HAP-1 (cell line): ENCODE results near the gene ZSWIM7.

Source experiments
- DNase-seq, 2 experiments: peaks; one replicate each; pipeline ENCODE4 v3.0.0-alpha.2; 2016 to 2020; ENCODE audit warnings: low spot score in 2 of 2
- H3K27me3 ChIP-seq: fragments of 250-450 bp; sonication (Bioruptor Pico); 2 replicates; pipeline ENCODE4 v1.5.1; 2020; ENCODE audit warnings: low read depth, mild to moderate bottlenecking, moderate library complexity
- H3K36me3 ChIP-seq: fragments of 250-450 bp; sonication (Bioruptor Pico); replicated peaks from 2 replicates; pipeline ENCODE4 v1.5.1; 2020; ENCODE audit warnings: mild to moderate bottlenecking
- H3K4me1 ChIP-seq: fragments of 250-450 bp; sonication (Bioruptor Pico); 2 replicates; pipeline ENCODE4 v1.5.1; 2020; ENCODE audit warnings: mild to moderate bottlenecking
- H3K4me3 ChIP-seq: fragments of 250-450 bp; sonication (Bioruptor Pico); 2 replicates; pipeline ENCODE4 v1.5.1; 2020; ENCODE audit warnings: mild to moderate bottlenecking, moderate library complexity
- H3K9me3 ChIP-seq: fragments of 250-450 bp; sonication (Bioruptor Pico); 2 replicates; pipeline ENCODE4 v1.5.1; 2020; ENCODE audit warnings: mild to moderate bottlenecking, moderate library complexity
- in situ Hi-C: fragments of 300-500 bp; cut with MboI; formaldehyde crosslinking; loops from 3 replicates; pipeline ENCODE4 v1.14.3; 2020; ENCODE audit warnings: low sequenced_read_pairs, inconsistent platforms, mixed read lengths

ZSWIM7 gene

GRCh38 chr17:15978606-15979005, 20.9 kb downstream of the ZSWIM7 start:
- DNase-seq = no peak
- no peak overlapping the region for H3K4me3 ChIP-seq
- in situ Hi-C loops = loop anchor here (25.0 kb wide), 1 partner anchor 141 kb away; no protein-coding TSS in a partner anchor
- H3K4me1 ChIP-seq = peaks cover 15% of the 10 kb centered on the region
- no peaks in the 10 kb centered on the region for H3K9me3 ChIP-seq
- H3K36me3 ChIP-seq = peaks cover 16% of the 10 kb centered on the region
- no peaks in the 10 kb centered on the region for H3K27me3 ChIP-seq

DNA sequence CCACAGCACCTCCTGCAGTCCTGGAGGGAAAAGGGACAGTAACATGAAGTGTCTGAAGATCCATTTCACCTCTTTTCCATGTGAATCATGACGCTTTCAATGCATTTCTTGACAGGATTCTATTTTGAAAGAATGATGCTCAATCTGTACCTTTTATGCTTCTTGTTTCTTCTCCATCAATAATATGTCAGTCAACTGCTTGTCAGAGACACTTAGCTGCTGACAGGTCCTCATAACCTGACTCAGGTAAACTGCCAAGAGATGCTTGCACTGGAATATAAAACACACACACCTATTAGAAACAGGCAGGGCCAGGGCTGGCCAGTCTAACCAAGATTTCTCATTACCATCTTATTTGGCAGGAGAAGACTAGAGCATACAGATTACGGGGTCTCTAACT, 21.6 kb downstream of the ZSWIM7 start:
- H3K4me1 ChIP-seq = peaks cover 15% of the 10 kb centered on the region
- in situ Hi-C loops = loop anchor here (25.0 kb wide), 1 partner anchor 141 kb away; no protein-coding TSS in a partner anchor
- no peak for DNase-seq
- H3K36me3 ChIP-seq = peaks cover 13% of the 10 kb centered on the region
- H3K27me3 ChIP-seq = no peaks in the 10 kb centered on the region
- H3K9me3 ChIP-seq = no peaks in the 10 kb centered on the region
- no peak overlapping the region for H3K4me3 ChIP-seq

- peaks cover 7% of the 10 kb centered on the region for H3K4me1 ChIP-seq
- H3K36me3 ChIP-seq = peaks cover 6% of the 10 kb centered on the region
- no peaks in the 10 kb centered on the region for H3K9me3 ChIP-seq
- no peaks in the 10 kb centered on the region for H3K27me3 ChIP-seq
- no peak for DNase-seq
- no peak overlapping the region for H3K4me3 ChIP-seq
- in situ Hi-C loops = no loop called here
Observed at GRCh38 chr17:15973834-15974233, 25.7 kb downstream of the ZSWIM7 start.

- in situ Hi-C loops = no loop called here
- peaks cover 6% of the 10 kb centered on the region for H3K36me3 ChIP-seq
- H3K27me3 ChIP-seq = no peaks in the 10 kb centered on the region
Observed at GRCh38 chr17:15973016-15973415, 26.5 kb downstream of the ZSWIM7 start.

DNA sequence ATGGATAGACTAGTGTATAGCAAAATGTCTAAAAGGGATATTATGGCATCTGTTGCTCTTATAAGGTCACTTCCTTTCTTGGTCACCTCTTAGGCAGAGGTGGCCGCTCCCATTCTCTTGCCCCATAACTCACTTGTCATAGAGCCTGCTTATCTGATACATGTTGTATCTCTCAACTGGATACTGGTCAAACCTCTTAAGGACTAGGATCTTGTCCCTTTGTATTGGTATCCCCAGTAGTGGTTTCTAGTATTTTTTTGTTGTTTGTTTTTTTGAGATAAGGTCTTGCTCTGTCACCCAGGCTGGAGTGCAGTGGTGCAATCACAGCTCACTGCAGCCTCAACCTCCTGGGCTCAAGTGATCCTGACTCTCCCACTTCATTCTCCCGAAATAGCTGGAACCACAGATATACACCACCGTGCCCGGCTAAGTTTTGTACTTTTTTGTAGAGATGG, 27.0 kb downstream of the ZSWIM7 start:
- peaks cover 7% of the 10 kb centered on the region for H3K4me1 ChIP-seq
- H3K27me3 ChIP-seq = no peaks in the 10 kb centered on the region
- no peaks in the 10 kb centered on the region for H3K9me3 ChIP-seq
- no peak for DNase-seq
- peaks cover 6% of the 10 kb centered on the region for H3K36me3 ChIP-seq
- H3K4me3 ChIP-seq = no peak overlapping the region
- in situ Hi-C loops = no loop called here

More at GRCh38 chr17:15973016-15973415, 26.5 kb downstream of the ZSWIM7 start:
- no peak overlapping the region for H3K4me3 ChIP-seq
- no peak for DNase-seq
- no peaks in the 10 kb centered on the region for H3K9me3 ChIP-seq
- H3K4me1 ChIP-seq = peaks cover 7% of the 10 kb centered on the region

- in situ Hi-C loops = no loop called here
- H3K27me3 ChIP-seq = no peaks in the 10 kb centered on the region
- no peak overlapping the region for H3K4me3 ChIP-seq
- no peak for DNase-seq
- H3K4me1 ChIP-seq = peaks cover 12% of the 10 kb centered on the region
- no peaks in the 10 kb centered on the region for H3K9me3 ChIP-seq
- H3K36me3 ChIP-seq = peaks cover 6% of the 10 kb centered on the region
Observed at GRCh38 chr17:15971882-15972281, 27.6 kb downstream of the ZSWIM7 start.

DNA sequence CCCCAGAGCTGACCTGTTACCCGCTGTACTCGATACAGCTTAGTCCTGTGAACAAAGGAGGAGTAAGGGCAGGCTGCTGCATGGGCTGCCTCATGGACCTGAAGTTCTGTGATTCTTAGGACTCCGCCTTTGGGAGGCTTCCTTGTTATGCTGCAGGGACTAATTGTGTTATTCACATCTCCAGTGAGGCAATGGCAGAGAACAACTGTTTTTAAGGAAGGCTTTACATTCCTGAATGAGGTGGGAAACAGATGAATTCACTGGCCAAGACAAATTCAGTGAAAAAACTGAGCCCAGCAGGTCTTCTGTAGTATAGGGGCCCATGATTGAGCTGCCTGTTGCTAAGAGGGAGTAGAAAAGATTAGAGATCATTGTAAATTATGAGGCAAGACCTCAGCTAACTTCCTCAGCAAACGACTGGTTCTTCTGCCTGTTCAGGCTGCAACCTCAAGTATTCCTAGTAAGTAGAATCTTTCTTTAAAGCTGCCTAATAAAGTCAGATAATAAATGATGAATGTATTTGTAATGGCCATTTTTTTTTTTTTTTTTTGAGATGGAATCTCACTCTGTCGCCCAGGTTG, 28.3 kb downstream of the ZSWIM7 start:
- Histone ChIP-seq H3K4me3 (no peak overlapping the region), H3K36me3 (peaks cover 6% of the 10 kb centered on the region), H3K9me3 (no peaks in the 10 kb centered on the region), H3K4me1 (peaks cover 18% of the 10 kb centered on the region), H3K27me3 (no peaks in the 10 kb centered on the region)
- in situ Hi-C loops = no loop called here
- no peak for DNase-seq

DNA sequence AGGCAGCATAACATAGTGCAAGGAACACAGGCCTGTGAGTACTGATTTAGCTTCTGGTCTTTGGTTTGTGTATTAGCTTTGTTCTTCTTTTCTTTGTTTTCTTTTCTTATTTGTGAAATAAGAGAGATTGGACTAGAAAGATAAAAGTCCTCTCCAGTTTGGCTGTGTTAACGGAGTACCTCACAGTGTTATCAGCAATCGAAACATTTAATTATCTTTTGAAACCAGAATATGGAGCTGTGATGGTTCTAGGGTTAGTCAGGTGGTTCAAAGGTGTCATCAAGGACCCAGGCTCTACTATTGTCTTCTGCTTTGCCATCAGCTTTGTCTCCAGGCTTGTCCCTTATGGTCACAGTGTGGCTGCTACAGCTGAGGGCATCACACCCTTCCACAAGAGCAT, 29.0 kb downstream of the ZSWIM7 start:
- H3K36me3 ChIP-seq = peaks cover 6% of the 10 kb centered on the region
- no peak for DNase-seq
- no peaks in the 10 kb centered on the region for H3K9me3 ChIP-seq
- no peak overlapping the region for H3K4me3 ChIP-seq
- peaks cover 23% of the 10 kb centered on the region for H3K4me1 ChIP-seq
- in situ Hi-C loops = no loop called here
- no peaks in the 10 kb centered on the region for H3K27me3 ChIP-seq

- in situ Hi-C loops = no loop called here
- Histone ChIP-seq H3K36me3 (no peaks in the 10 kb centered on the region), H3K27me3 (no peaks in the 10 kb centered on the region), H3K4me1 (peaks cover 21% of the 10 kb centered on the region), H3K4me3 (no peak overlapping the region), H3K9me3 (no peaks in the 10 kb centered on the region)
- DNase-seq = no peak
Observed at GRCh38 chr17:15969463-15969862, 30.0 kb downstream of the ZSWIM7 start.

- DNase-seq = no peak
- Histone ChIP-seq H3K4me3 (no peak overlapping the region), H3K27me3 (no peaks in the 10 kb centered on the region), H3K9me3 (no peaks in the 10 kb centered on the region), H3K36me3 (no peaks in the 10 kb centered on the region), H3K4me1 (peaks cover 21% of the 10 kb centered on the region)
- in situ Hi-C loops = no loop called here
Observed at GRCh38 chr17:15967706-15968399, 31.7 kb downstream of the ZSWIM7 start.

GRCh38 chr17:15966879-15967248, 32.6 kb downstream of the ZSWIM7 start:
- H3K4me3 ChIP-seq = no peak overlapping the region
- H3K27me3 ChIP-seq = no peaks in the 10 kb centered on the region
- in situ Hi-C loops = no loop called here
- H3K9me3 ChIP-seq = no peaks in the 10 kb centered on the region
- DNase-seq = peak in 1 of 2 experiments; percentile 60
- peaks cover 21% of the 10 kb centered on the region for H3K4me1 ChIP-seq
- no peaks in the 10 kb centered on the region for H3K36me3 ChIP-seq

GRCh38 chr17:15966183-15966878, 33.2 kb downstream of the ZSWIM7 start:
- H3K36me3 ChIP-seq = no peaks in the 10 kb centered on the region
- H3K4me3 ChIP-seq = peak overlapping the region; percentile 4; the same call in 1 of the 2 replicates
- DNase-seq = peak; percentile 84 to 87
- H3K4me1 ChIP-seq = peaks cover 21% of the 10 kb centered on the region
- in situ Hi-C loops = no loop called here
- no peaks in the 10 kb centered on the region for H3K27me3 ChIP-seq
- H3K9me3 ChIP-seq = no peaks in the 10 kb centered on the region

GRCh38 chr17:15965528-15965927, 34.0 kb downstream of the ZSWIM7 start:
- no peak for DNase-seq
- in situ Hi-C loops = no loop called here
- no peak overlapping the region for H3K4me3 ChIP-seq
- H3K9me3 ChIP-seq = no peaks in the 10 kb centered on the region
- H3K4me1 ChIP-seq = peaks cover 21% of the 10 kb centered on the region
- no peaks in the 10 kb centered on the region for H3K27me3 ChIP-seq
- H3K36me3 ChIP-seq = no peaks in the 10 kb centered on the region

GRCh38 chr17:15963670-15964110, 35.8 kb downstream of the ZSWIM7 start:
- H3K36me3 ChIP-seq = no peaks in the 10 kb centered on the region
- no peaks in the 10 kb centered on the region for H3K9me3 ChIP-seq
- no peak overlapping the region for H3K4me3 ChIP-seq
- H3K27me3 ChIP-seq = no peaks in the 10 kb centered on the region
- in situ Hi-C loops = no loop called here
- peaks cover 26% of the 10 kb centered on the region for H3K4me1 ChIP-seq
- no peak for DNase-seq
